SW 1271 (cell line): ENCODE measurements around the gene NDUFS3.
"Not testable (repeated sequence)": the region's sequence is repeated elsewhere in the genome, so short reads cannot be mapped to it uniquely, and the experiment has no call there.

Source experiments
- DNase-seq, 2 experiments: peaks; one replicate each; lab custom pipeline; 2025; lab: John Stamatoyannopoulos, UW

Gene NDUFS3

GRCh38 chr11:47560426-47560825 is 18.4 kb upstream of the NDUFS3 start:
- no peak for DNase-seq

GRCh38 chr11:47562393-47562792 is 16.5 kb upstream of the NDUFS3 start:
- not testable (repeated sequence) for DNase-seq

GRCh38 chr11:47564366-47564765 is 14.5 kb upstream of the NDUFS3 start:
- not testable (repeated sequence) for DNase-seq

GRCh38 chr11:47564933-47565339 is 13.9 kb upstream of the NDUFS3 start:
- DNase-seq = no peak

- peak; percentile 35 to 61 for DNase-seq
Measured at GRCh38 chr11:47565340-47566148, 13.3 kb upstream of the NDUFS3 start, which contains the start of gene PTPMT1. Gene PTPMT1, plus strand, starts transcription at chr11:47565599. Its CDS starts 24 bp downstream, at chr11:47565623.

- DNase-seq = no peak
Measured at GRCh38 chr11:47566149-47566698, 12.7 kb upstream of the NDUFS3 start.

- DNase-seq = no peak
Measured at GRCh38 chr11:47569646-47570045, 9.2 kb upstream of the NDUFS3 start.

- no peak for DNase-seq
Measured at GRCh38 chr11:47570651-47571356, 8.1 kb upstream of the NDUFS3 start.

GRCh38 chr11:47571357-47571729 is 7.5 kb upstream of the NDUFS3 start:
- DNase-seq = no peak

GRCh38 chr11:47571895-47572294 is 7.0 kb upstream of the NDUFS3 start:
- DNase-seq = no peak

GRCh38 chr11:47572715-47573255 is 6.1 kb upstream of the NDUFS3 start:
- DNase-seq = no peak

GRCh38 chr11:47573321-47573720 is 5.6 kb upstream of the NDUFS3 start:
- DNase-seq = no peak

- no peak for DNase-seq
Measured at GRCh38 chr11:47577460-47578041, 1.3 kb upstream of the NDUFS3 start.

- DNase-seq = no peak
Measured at GRCh38 chr11:47583844-47584243, 5.0 kb downstream of the NDUFS3 start.

GRCh38 chr11:47586098-47586855 is 7.4 kb downstream of the NDUFS3 start, which contains the start of gene FAM180B:
Gene FAM180B, plus strand, starts transcription at chr11:47586678. Its CDS starts 91 bp downstream, at chr11:47586769.
- no peak for DNase-seq

GRCh38 chr11:47587039-47587716 is 8.3 kb downstream of the NDUFS3 start:
- DNase-seq = no peak

GRCh38 chr11:47587723-47588326 is 9.0 kb downstream of the NDUFS3 start:
- DNase-seq = no peak

- no peak for DNase-seq
Measured at GRCh38 chr11:47589118-47589517, 10.2 kb downstream of the NDUFS3 start.

- DNase-seq = no peak
Measured at GRCh38 chr11:47589584-47589976, 10.7 kb downstream of the NDUFS3 start.
